ENCODE measurements around the gene TSEN54.

Gene TSEN54

GRCh38 chr17:75546181-75546580 lies 29.9 kb downstream of the TSEN54 start:
- DNase-seq: no peak

GRCh38 chr17:75547091-75547490 lies 30.8 kb downstream of the TSEN54 start:
- DNase-seq: no peak

GRCh38 chr17:75548813-75549212 lies 32.5 kb downstream of the TSEN54 start:
- DNase-seq: no peak

DNA sequence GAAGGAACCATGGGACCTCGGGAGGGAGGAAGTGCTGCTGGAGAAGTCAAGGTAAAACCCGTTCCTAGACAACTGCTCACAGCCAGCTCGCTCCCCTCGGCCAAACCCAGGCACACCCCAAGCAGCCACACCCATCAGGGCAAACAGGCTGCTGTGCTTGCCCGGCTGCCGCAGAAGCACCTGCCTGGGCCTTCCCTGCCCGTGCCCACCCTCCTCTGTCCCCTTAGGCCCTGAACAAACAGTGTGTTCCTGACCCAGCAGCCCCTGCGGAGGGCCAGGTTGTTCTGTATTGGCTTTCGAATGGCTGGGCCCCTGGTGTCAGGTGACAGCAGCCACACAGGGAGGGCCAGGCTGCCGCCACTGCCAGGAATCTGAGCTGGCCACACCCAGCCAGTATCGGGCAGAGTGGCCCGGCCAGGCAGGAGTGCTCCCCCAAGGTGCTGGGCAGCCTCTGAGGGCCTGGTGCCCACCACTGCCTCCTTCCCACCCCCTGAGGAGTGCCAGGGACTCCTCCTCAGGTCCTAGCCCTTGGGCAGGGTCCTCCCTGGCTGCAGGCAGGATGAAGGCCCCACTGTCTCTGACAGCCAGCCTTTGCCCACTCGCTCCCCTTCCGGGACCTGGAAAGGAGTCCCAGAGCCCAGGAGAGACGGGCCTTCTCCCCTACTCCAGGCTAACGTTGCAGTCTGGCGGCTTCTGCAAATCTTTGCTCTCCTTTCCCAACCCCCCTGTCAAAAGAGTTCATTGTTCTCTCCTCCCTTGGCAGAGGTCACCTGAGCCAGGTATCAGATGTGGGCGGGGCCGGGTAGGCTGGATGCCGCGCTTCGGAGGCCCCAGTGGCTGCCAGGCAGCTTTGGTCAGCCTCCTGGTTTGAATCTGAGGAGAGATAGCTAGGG lies 33.2 kb downstream of the TSEN54 start:
- DNase-seq: no peak

DNA sequence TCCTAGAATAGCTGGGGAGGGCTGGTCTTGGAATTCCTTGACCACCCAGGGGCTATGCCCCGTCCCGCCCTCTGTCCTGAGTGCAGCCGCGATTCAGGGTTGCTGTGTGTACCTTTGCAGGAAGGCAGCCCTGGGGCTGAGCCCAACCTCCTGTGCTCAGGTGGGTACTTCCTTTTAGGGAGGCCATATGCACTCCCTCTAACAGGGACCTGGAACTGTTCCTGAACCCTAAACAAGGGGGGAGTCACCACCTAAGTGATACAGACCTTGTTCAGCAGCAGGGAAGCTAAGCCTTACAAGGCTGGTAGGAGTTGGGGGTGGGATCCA lies 33.8 kb downstream of the TSEN54 start:
- no peak for DNase-seq

- no peak for DNase-seq
These were observed 34.9 kb downstream of the TSEN54 start for GRCh38 chr17:75551266-75551665.

- DNase-seq: no peak
These were observed 36.3 kb downstream of the TSEN54 start for GRCh38 chr17:75552425-75553294.

- DNase-seq: no peak
These were observed 37.2 kb downstream of the TSEN54 start for GRCh38 chr17:75553295-75554110.

- DNase-seq: no peak
These were observed 39.4 kb downstream of the TSEN54 start for GRCh38 chr17:75555679-75556153.

GRCh38 chr17:75557075-75557851 lies 40.9 kb downstream of the TSEN54 start:
- DNase-seq: no peak

DNA sequence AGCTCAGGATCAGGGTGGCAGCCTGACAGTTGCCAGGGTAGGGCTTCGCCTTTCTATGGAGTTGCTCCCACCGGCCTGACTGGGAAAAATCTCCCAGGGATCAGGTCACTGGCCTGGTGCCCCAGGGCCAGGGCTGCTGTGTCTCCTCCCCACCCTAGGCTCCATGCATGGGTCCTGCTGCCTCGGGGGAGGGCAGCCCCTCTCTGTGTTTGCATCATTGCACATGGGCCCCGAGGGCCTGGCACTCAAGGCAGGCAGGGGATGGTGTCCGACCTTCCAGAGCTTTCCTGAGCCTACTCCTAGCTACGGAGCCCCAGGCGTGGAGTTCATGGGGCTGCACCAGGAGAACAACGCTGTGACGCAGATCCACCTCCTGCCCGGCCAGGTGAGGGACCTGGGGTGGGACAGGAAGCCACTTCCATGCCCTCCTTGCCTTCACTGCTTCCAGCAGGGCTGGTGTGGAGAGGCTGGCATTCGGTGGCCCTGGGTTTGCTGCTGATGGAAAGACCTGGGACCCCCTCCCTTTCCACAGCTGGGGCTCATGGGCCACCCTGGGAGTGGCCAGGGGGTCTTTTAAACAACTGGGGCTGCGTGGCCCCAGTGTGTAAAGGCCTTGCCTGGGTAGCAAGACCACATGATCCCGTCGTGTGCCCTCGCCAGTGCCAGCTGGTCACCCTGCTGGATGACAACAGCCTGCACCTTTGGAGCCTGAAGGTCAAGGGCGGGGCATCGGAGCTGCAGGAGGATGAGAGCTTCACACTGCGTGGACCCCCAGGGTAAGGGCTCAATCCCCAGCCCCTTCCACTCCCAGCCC lies 41.7 kb downstream of the TSEN54 start:
- DNase-seq: no peak

- no peak for DNase-seq
These were observed 42.6 kb downstream of the TSEN54 start for GRCh38 chr17:75558666-75559530.

GRCh38 chr17:75559958-75560533 lies 43.7 kb downstream of the TSEN54 start:
- no peak for DNase-seq

DNA sequence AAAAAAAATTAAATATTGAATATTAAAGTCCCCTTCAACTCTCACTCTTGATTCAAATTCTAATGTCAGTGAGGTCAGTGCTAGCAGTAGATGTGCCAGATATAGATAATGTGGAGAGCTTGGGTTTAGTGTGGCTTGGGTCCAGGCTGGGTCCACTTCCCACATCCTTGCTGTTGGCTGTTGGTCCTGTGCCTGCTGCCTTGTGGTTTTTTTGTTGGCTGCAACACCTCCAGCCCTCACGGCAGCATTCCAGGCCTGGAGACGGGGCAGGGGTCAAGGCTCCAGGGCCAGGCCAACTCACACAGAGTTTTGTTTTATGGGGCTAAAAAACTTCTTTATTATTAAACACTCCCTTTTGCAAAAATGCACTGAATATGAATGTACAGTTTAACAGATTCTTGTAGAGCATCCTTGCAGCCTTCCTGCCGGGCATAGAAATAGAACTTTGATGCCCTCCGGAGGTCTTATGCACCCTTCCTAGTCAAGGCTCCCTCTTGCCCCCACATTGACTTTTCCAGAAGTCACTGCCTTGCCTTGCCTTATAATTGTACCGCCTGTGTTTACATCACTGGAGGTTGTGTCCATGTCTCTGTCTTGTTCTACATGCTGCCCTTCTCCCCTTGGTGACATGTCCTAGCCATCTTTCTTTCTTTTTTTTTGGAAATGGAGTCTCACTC lies 45.7 kb downstream of the TSEN54 start:
- DNase-seq: no peak

GRCh38 chr17:75563063-75563758 lies 46.9 kb downstream of the TSEN54 start:
- DNase-seq: no peak

DNA sequence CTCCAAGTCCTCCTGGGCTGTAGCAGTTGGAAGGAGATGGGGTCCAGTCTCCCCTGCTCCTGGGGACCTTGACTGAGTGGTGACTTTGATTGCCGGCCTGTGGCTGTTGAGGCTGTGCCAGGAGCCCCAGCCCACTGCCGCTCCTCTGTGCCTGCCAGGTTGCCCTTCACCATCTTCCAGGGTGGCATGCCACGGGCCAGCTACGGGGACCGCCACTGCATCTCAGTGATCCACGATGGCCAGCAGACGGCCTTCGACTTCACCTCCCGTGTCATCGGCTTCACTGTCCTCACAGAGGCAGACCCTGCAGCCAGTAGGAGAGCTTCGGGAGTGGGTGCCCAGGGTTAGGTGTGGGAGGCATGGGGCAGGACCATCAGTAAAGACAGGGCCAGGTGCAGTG lies 47.9 kb downstream of the TSEN54 start:
- DNase-seq: no peak

DNA sequence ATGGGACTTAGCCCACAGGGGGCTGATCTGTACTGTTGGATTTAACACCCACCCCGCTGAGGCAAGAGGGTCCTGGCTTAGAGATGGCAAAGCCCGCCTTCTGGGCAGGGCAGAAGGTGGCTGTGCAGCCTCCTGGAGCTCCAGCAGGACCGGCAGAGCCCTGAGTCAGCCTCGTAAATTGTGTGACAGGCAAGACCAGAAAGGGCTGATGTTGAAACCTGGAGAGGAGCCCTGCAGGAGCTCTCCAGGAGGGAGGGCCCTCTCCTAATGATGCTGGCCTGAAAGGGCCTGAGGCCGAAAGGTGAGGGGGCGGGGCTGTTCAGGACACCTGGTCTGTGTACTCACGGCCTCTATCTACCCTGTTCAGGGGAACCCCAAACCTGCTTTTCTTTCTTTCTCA lies 48.7 kb downstream of the TSEN54 start:
- no peak for DNase-seq

DNA sequence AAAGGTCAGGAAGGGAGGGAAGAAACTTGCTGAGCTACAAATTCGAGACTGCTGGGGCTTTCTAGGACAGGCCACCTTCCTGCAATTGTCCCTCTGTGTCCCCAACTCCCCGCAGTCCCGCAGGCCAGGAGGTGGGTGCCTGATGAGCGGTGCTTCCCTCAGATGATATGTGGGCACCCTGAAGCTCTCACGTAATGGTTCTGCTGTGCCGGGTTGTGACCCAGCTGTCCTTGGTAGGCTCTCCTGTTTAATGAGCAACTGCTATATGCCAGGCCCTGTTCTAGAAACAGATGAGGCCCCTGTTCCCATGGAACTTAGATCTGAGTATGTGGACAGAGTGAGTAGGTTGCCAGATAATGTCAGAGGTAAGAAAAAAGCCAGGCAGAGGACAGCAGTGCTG lies 49.3 kb downstream of the TSEN54 start:
- no peak for DNase-seq

GRCh38 chr17:75566416-75566815 lies 50.1 kb downstream of the TSEN54 start:
- DNase-seq: no peak

Data from activated T-cell treated with anti-CD3 and anti-CD28 coated beads for 4 hours (primary cell).